A673 (cell line): ENCODE data around the gene CYP24A1. TPM values are rescaled to one million over a fixed set of nuclear protein-coding genes. Genes with fewer than 3 reads are reported as not detected.

Source experiments
- BruUV-seq: library from RNA; stranded (reverse); fragments of 400-500 nt; replicated peaks from 2 replicates; lab custom pipeline; 2021; lab: Mats Ljungman, UMichigan
- CTCF ChIA-PET: fragments of 300-600 bp; sonication (Branson Sonifier 250); formaldehyde crosslinking; loops from one replicate; lab custom pipeline; 2022; ENCODE audit warnings: antibody characterized with exemption; lab: Charles Lee
- POLR2A ChIA-PET: fragments of 300-600 bp; sonication (Branson Sonifier 250); formaldehyde crosslinking; loops from one replicate; lab custom pipeline; 2022; ENCODE audit warnings: antibody characterized with exemption; ENCODE audit not compliant: low non-redundant PET; lab: Charles Lee
- DNase-seq: peaks from one replicate; pipeline ENCODE4 v3.0.0-alpha.2; 2015; ENCODE audit warnings: low spot score
- H3K27ac ChIP-seq: fragments of 200-600 bp; sonication (generic); 2 replicates; pipeline ENCODE4 v1.5.1; 2016; ENCODE audit warnings: mixed run types, low read depth, mild to moderate bottlenecking, mixed read lengths, antibody characterized with exemption, low read length; ENCODE audit not compliant: poor library complexity, severe bottlenecking
- H3K27me3 ChIP-seq: fragments of 200-600 bp; sonication (generic); replicated peaks from 2 replicates; pipeline ENCODE4 v1.6.1; 2017; ENCODE audit warnings: mixed run types, low read depth, mild to moderate bottlenecking, mixed read lengths, antibody characterized with exemption, low read length; ENCODE audit not compliant: insufficient read depth, poor library complexity
- H3K36me3 ChIP-seq: fragments of 200-600 bp; sonication (generic); 2 replicates; pipeline ENCODE4 v1.6.1; 2016; ENCODE audit warnings: mixed run types, mild to moderate bottlenecking, mixed read lengths, antibody characterized with exemption, low read length; ENCODE audit not compliant: insufficient read depth, poor library complexity, severe bottlenecking
- H3K4me1 ChIP-seq: fragments of 200-600 bp; sonication (generic); 2 replicates; pipeline ENCODE4 v1.6.1; 2017; ENCODE audit warnings: mixed run types, mild to moderate bottlenecking, mixed read lengths, antibody characterized with exemption, low read length; ENCODE audit not compliant: insufficient read depth, poor library complexity, severe bottlenecking
- H3K4me3 ChIP-seq: fragments of 200-600 bp; sonication (generic); 2 replicates; pipeline ENCODE4 v1.5.1; 2016; ENCODE audit warnings: low read depth, mixed run types, mild to moderate bottlenecking, mixed read lengths, low read length; ENCODE audit not compliant: poor library complexity, severe bottlenecking
- H3K9me3 ChIP-seq: fragments of 200-600 bp; sonication (generic); 2 replicates; pipeline ENCODE4 v1.6.1; 2016; ENCODE audit warnings: mixed run types, low read depth, mild to moderate bottlenecking, mixed read lengths, antibody characterized with exemption, low read length; ENCODE audit not compliant: poor library complexity, severe bottlenecking
- CTCF ChIP-seq: fragments of 300-800, 200-600 bp; sonication (generic); conservative IDR thresholded peaks from 2 replicates; pipeline ENCODE4 v1.5.1; 2017; ENCODE audit warnings: low read depth, mild to moderate bottlenecking, antibody characterized with exemption, low read length, moderate library complexity, mixed read lengths
- EZH2 ChIP-seq: fragments of 200-600 bp; sonication (generic); IDR thresholded peaks from 2 replicates; pipeline ENCODE4 v1.6.1; 2017; ENCODE audit warnings: borderline replicate concordance, low read depth, mild to moderate bottlenecking, mixed read lengths, antibody characterized with exemption, low read length; ENCODE audit not compliant: poor library complexity, severe bottlenecking
- intact Hi-C: fragments of 100-400 bp; cut with micrococcal nuclease; formaldehyde crosslinking; loops from one replicate; pipeline ENCODE4 v1.10.0; 2022; ENCODE audit not compliant: unreplicated experiment
- total RNA-seq: library from RNA; stranded (reverse); gene quantifications from 2 replicates; pipeline ENCODE4 v1.2.3, GENCODE V29; 2021

CYP24A1 gene
- total RNA-seq, 1 experiment from 2014 or later, result 0.56 TPM

GRCh38 chr20:54174457-54175175 lies 830 bp upstream of the CYP24A1 start:
- peak overlapping the region; percentile 39 for H3K4me3 ChIP-seq
- TF ChIP-seq EZH2, result no peak
- no peak for TF ChIP-seq CTCF
- peaks cover 42% of the 10 kb centered on the region for H3K27me3 ChIP-seq
- no peak overlapping the region for H3K27ac ChIP-seq
- no peak for DNase-seq
- intact Hi-C loops, result no loop called here
- peaks cover 15% of the 10 kb centered on the region for H3K4me1 ChIP-seq
- POLR2A ChIA-PET, result no interaction called here
- BruUV-seq, result no TSS peak
- no peaks in the 10 kb centered on the region for H3K36me3 ChIP-seq
- CTCF ChIA-PET, result no interaction called here
- H3K9me3 ChIP-seq, result no peaks in the 10 kb centered on the region

- BruUV-seq, result no TSS peak
- TF ChIP-seq EZH2 (no peak), CTCF (no peak)
- ChIA-PET CTCF (no interaction called here), POLR2A (no interaction called here)
- Histone ChIP-seq H3K9me3 (no peaks in the 10 kb centered on the region), H3K36me3 (no peaks in the 10 kb centered on the region), H3K27me3 (peaks cover 42% of the 10 kb centered on the region), H3K4me1 (peaks cover 15% of the 10 kb centered on the region), H3K27ac (no peak overlapping the region), H3K4me3 (peak overlapping the region; percentile 39)
- DNase-seq, result peak; percentile 62
- intact Hi-C loops, result no loop called here
Observed at GRCh38 chr20:54172856-54173652, 732 bp downstream of the CYP24A1 start.

- TF ChIP-seq CTCF, result no peak
- TF ChIP-seq EZH2, result no peak
- no peak overlapping the region for H3K27ac ChIP-seq
- H3K4me1 ChIP-seq, result peaks cover 15% of the 10 kb centered on the region
- no peak for DNase-seq
- intact Hi-C loops, result no loop called here
- ChIA-PET CTCF (no interaction called here), POLR2A (no interaction called here)
- no peaks in the 10 kb centered on the region for H3K36me3 ChIP-seq
- BruUV-seq, result no TSS peak
- H3K4me3 ChIP-seq, result peak overlapping the region; percentile 39
- H3K27me3 ChIP-seq, result peaks cover 42% of the 10 kb centered on the region
- no peaks in the 10 kb centered on the region for H3K9me3 ChIP-seq
Observed at GRCh38 chr20:54172532-54172855, 1.3 kb downstream of the CYP24A1 start.
